GM21786 (cell line): ENCODE results near the gene CGB8.

ENCODE experiments used
- ATAC-seq: cut with Tn5 transposase; IDR thresholded peaks from one replicate; pipeline ENCODE4 v1.9.1; 2021; ENCODE audit not compliant: unreplicated experiment

CGB8 gene

DNA sequence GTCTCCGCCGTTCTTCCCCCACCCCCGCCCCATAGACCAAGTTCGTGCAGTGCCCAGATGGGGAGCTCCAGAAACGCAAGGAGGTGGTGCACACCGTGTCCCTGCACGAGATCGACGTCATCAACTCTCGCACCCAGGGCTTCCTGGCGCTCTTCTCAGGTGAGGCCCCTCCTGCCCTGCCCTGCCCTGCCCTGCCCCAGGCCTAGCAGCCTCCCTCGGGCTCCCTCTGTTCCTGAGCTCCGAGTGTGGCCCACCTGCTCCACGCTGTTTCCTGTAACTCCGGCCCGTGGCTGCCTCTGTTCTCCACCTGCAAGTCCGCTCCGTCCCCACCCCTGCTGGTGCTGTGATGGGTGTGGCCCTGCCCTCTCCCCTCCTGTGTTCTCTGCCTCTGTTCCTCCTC is 38.5 kb downstream of the CGB8 start:
- ATAC-seq, result no peak

DNA sequence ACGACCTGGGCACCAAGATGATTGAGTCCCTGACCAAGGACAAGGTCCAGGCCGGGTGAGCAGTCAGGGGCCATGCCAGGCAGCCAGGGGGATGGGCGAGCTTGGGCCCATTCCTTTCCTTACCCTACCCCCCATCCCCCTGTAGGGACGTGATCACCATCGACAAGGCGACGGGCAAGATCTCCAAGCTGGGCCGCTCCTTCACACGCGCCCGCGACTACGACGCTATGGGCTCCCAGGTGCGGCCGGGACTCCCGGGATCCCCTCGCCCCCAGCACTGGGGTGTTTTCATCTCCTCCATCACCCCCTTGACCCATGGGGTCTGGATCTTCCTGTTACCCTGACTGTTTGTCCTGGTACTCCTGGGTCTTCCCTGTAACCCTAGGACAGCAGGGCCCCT is 39.1 kb downstream of the CGB8 start:
- ATAC-seq, result no peak

DNA sequence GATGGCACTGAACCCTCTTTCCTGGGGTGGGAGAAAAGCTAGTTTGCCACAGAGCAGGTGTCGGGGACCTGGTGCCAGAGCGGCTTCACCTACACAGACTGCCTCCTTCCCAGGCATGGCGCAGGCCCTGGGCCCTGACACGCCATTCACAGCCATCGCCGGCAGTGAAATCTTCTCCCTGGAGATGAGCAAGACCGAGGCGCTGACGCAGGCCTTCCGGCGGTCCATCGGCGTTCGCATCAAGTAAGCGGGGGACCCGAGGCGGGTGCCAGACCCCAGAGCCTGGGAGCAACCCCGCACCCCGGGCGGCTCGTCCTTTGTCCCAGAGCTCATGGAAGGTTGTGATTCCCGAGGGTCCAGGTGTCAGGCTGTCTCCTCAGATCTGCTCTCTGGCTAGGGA is 42.0 kb downstream of the CGB8 start:
- ATAC-seq, result no peak

DNA sequence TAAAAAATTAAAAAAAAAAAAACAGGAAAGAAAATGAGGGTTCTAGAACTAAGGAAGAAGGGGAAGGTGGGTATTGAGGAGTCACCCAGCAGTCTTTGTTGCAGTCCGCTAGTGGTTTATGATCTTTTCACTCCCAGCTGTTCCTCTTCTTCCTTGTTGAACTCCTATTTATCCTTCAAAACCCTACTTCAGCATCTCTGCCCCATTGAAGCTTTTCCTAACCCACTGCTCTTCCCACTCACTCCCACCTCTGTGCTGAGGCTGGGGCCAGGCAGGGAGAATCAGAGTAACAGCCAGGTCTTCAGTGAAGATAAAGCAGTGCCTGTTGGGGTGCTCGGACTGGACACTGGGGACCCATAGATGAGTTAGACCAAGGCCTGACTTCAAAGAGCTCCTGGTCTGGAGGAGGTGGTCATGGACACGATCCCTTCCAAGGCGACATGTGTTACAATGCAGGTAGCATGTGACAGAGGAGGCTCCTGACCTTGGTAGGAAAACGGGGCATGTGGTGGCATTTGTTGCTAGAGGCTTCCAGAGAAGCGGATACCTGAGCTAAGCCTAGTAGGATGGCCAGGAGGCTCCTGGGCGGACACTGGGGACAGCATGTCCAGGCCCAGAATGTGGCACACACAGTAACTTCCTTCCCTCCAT is 43.8 kb downstream of the CGB8 start:
- no peak for ATAC-seq

DNA sequence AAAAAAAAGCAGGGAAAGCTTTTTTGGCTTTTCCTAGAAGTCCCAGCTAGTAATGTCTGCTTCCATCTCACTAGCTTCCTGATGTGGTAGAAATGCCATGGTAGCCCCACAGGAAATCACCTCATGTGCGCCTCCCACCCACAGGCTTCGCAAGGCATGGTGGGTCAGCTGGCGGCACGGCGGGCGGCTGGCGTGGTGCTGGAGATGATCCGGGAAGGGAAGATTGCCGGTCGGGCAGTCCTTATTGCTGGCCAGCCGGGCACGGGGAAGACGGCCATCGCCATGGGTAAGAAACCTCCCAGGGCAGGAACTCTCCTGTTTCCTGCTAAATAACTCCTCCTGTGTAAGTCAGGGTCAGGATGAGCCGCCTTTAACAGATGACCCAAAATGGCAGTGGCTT is 44.8 kb downstream of the CGB8 start:
- ATAC-seq, result no peak

DNA sequence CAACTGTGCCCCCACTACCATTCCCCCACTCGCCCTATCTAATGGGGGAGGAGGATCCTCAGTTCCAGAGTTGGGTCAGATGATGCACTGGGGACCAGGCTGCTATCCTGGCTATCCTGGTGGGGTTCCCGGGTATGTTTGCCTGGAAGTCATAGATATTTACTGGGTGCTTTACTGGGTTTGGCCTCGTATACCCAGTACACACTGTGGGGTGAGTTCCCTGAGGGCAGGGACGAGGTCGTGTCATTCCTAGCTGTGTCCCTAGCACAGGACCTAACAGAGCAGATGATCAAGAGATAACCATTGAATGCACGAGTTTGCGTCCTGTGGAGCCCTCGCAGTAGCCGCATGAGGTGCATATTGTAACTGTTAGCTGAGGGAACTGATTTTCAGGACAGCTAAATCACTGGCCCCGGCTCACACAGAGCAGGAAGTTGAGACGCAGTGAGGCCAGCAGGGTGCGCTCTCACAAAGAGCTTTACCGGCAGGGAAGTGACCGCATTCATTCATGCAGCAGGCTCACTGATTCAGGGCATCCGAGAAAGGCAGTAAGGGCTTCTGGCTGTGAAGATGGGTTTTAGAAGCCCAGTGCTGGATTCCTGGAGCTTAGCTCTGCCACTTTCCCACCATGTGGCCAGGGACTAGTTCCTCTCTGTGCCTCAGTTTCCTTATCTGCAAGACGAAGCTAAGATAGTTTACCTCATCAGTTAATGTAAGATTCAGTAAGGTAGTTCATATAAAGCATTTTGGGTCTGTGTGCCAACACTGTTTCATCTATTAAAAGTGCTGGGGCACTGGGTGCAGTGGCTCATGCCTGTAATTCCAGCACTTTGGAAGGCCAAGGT is 49.2 kb downstream of the CGB8 start:
- ATAC-seq, result no peak

DNA sequence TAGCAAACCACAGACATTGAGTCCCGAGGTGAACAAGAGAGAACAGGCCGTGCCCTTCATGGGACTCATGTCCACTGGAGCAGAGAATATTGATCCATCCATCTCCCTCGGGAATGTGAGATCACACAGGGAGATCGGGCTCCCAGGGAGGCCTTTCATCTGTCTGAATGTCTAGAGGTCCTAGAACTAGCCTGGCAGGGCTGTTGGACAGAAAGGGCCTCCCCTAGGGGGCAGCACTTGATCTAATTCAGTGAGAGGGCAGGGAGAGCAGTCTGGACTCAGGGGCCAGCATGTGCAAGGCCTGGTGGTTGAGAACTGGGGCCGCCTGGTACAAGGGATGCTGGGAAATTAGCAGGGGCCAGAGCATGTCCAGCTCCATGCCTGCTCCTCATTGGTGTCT is 50.9 kb downstream of the CGB8 start:
- ATAC-seq, result no peak
